H9 (cell line): ENCODE measurements around the gene STX16. TPM values are rescaled to one million over a fixed set of nuclear protein-coding genes. Genes with fewer than 3 reads are reported as not detected.

Source experiments
- DNase-seq: peaks from one replicate; pipeline ENCODE4 v3.0.0-alpha.2; 2017
- H2AFZ ChIP-seq: one replicate; pipeline ENCODE4 v1.6.1; 2013; ENCODE audit warnings: mild to moderate bottlenecking, low read length, control low read depth, moderate library complexity
- H2AK5ac ChIP-seq: 2 replicates; pipeline ENCODE4 v1.6.1; 2013; ENCODE audit warnings: low read length, control low read depth, mixed read lengths; ENCODE audit not compliant: insufficient read length
- H2BK120ac ChIP-seq: one replicate; pipeline ENCODE4 v1.6.1; 2013; ENCODE audit warnings: low read depth, mild to moderate bottlenecking, low read length, control low read depth, inconsistent platforms; ENCODE audit not compliant: poor library complexity, severe bottlenecking
- H2BK12ac ChIP-seq: 2 replicates; pipeline ENCODE4 v1.6.1; 2013; ENCODE audit warnings: low read length, control low read depth, mixed read lengths, low read depth; ENCODE audit not compliant: insufficient read length
- H2BK15ac ChIP-seq: 2 replicates; pipeline ENCODE4 v1.6.1; 2013; ENCODE audit warnings: low read depth, low read length, control low read depth
- H2BK20ac ChIP-seq: one replicate; pipeline ENCODE4 v1.6.1; 2013; ENCODE audit warnings: low read depth, mild to moderate bottlenecking, low read length, control low read depth, inconsistent platforms; ENCODE audit not compliant: poor library complexity, severe bottlenecking
- H2BK5ac ChIP-seq: 2 replicates; pipeline ENCODE4 v1.6.1; 2013; ENCODE audit warnings: low read length, control low read depth, mixed read lengths; ENCODE audit not compliant: insufficient read length
- H3K14ac ChIP-seq: 2 replicates; pipeline ENCODE4 v1.6.1; 2013; ENCODE audit warnings: low read length, control low read depth; ENCODE audit not compliant: insufficient read depth
- H3K18ac ChIP-seq: 2 replicates; pipeline ENCODE4 v1.6.1; 2013; ENCODE audit warnings: low read depth, mild to moderate bottlenecking, mixed read lengths, low read length, control low read depth; ENCODE audit not compliant: insufficient read length
- H3K23ac ChIP-seq: 2 replicates; pipeline ENCODE4 v1.6.1; 2013; ENCODE audit warnings: low read length, control low read depth, mixed read lengths, low read depth; ENCODE audit not compliant: insufficient read length
- H3K23me2 ChIP-seq: 2 replicates; pipeline ENCODE4 v1.6.1; 2013; ENCODE audit warnings: low read depth, mild to moderate bottlenecking, mixed read lengths, low read length, control low read depth; ENCODE audit not compliant: insufficient read length, poor library complexity, severe bottlenecking
- H3K27ac ChIP-seq: 2 replicates; pipeline ENCODE4 v1.5.1; 2013; ENCODE audit warnings: low read length, control low read depth, mixed read lengths, low read depth; ENCODE audit not compliant: insufficient read length
- H3K27me3 ChIP-seq: 2 replicates; pipeline ENCODE4 v1.6.1; 2013; ENCODE audit warnings: low read length, control low read depth, inconsistent platforms; ENCODE audit not compliant: insufficient read depth
- H3K4ac ChIP-seq: 2 replicates; pipeline ENCODE4 v1.6.1; 2013; ENCODE audit warnings: low read depth, mild to moderate bottlenecking, control low read depth, inconsistent platforms, low read length, moderate library complexity
- H3K4me1 ChIP-seq: 2 replicates; pipeline ENCODE4 v1.6.1; 2013; ENCODE audit warnings: low read length, control low read depth, inconsistent platforms; ENCODE audit not compliant: insufficient read depth
- H3K4me2 ChIP-seq: 2 replicates; pipeline ENCODE4 v1.6.1; 2013; ENCODE audit warnings: low read length, control low read depth, mixed read lengths; ENCODE audit not compliant: insufficient read length, insufficient read depth
- H3K56ac ChIP-seq: 2 replicates; pipeline ENCODE4 v1.6.1; 2013; ENCODE audit warnings: low read depth, mild to moderate bottlenecking, mixed read lengths, low read length, control low read depth; ENCODE audit not compliant: insufficient read length
- H3K79me1 ChIP-seq: 2 replicates; pipeline ENCODE4 v1.6.1; 2013; ENCODE audit warnings: low read depth, mild to moderate bottlenecking, moderate library complexity, low read length, control low read depth, inconsistent platforms; ENCODE audit not compliant: insufficient read depth, poor library complexity, severe bottlenecking
- H3K79me2 ChIP-seq: 2 replicates; pipeline ENCODE4 v1.6.1; 2013; ENCODE audit warnings: low read length, control low read depth, inconsistent platforms; ENCODE audit not compliant: insufficient read depth
- H3K9ac ChIP-seq: 2 replicates; pipeline ENCODE4 v1.6.1; 2013; ENCODE audit warnings: low read length, control low read depth, mixed read lengths; ENCODE audit not compliant: insufficient read length; ENCODE audit errors: extremely low read depth
- H3K9me3 ChIP-seq: one replicate; pipeline ENCODE4 v1.6.1; 2013; ENCODE audit warnings: low read depth, low read length, inconsistent platforms; ENCODE audit not compliant: control insufficient read depth
- H3T11ph ChIP-seq: one replicate; pipeline ENCODE4 v1.6.1; 2013; ENCODE audit warnings: mild to moderate bottlenecking, low read length, control low read depth, inconsistent platforms
- H4K20me1 ChIP-seq: one replicate; pipeline ENCODE4 v1.6.1; 2013; ENCODE audit not compliant: control insufficient read depth, insufficient read length, insufficient read depth
- H4K5ac ChIP-seq: 2 replicates; pipeline ENCODE4 v1.6.1; 2013; ENCODE audit warnings: low read depth, mild to moderate bottlenecking, mixed read lengths, low read length, control low read depth; ENCODE audit not compliant: insufficient read length
- H4K8ac ChIP-seq: replicated peaks from 2 replicates; pipeline ENCODE4 v1.6.1; 2013; ENCODE audit warnings: low read length, control low read depth, mixed read lengths, low read depth; ENCODE audit not compliant: insufficient read length
- H4K91ac ChIP-seq: 2 replicates; pipeline ENCODE4 v1.6.1; 2013; ENCODE audit warnings: low read depth, mild to moderate bottlenecking, moderate library complexity, mixed read lengths, low read length, control low read depth; ENCODE audit not compliant: insufficient read length
- H3K27ac Mint-ChIP-seq, 3 experiments: 2 replicates in 2 of 3; 3 replicates in 1 of 3; pipeline ENCODE4 v1.8.0; 2020 to 2021; ENCODE audit warnings: mixed read lengths in 3 of 3, mild to moderate bottlenecking in 1 of 3, moderate library complexity in 1 of 3
- H3K27me3 Mint-ChIP-seq: 2 replicates; pipeline ENCODE4 v1.8.0; 2021; ENCODE audit warnings: low read depth, mild to moderate bottlenecking, moderate library complexity, mixed read lengths
- H3K36me3 Mint-ChIP-seq, 3 experiments: 2 replicates in 2 of 3; 3 replicates in 1 of 3; pipeline ENCODE4 v1.8.0; 2020 to 2021; ENCODE audit warnings: low read depth in 3 of 3, mixed read lengths in 3 of 3; ENCODE audit not compliant: insufficient read depth in 1 of 3
- H3K4me1 Mint-ChIP-seq, 2 experiments: 2 replicates each; pipeline ENCODE4 v1.8.0; 2020; ENCODE audit warnings: mixed read lengths in 2 of 2
- H3K4me3 Mint-ChIP-seq, 2 experiments: 2 replicates in 1 of 2; 3 replicates in 1 of 2; pipeline ENCODE4 v1.8.0; 2020 to 2021; ENCODE audit warnings: mild to moderate bottlenecking in 2 of 2, mixed read lengths in 2 of 2, moderate library complexity in 1 of 2
- H3K9me3 Mint-ChIP-seq, 2 experiments: 2 replicates in 1 of 2; 3 replicates in 1 of 2; pipeline ENCODE4 v1.8.0; 2020; ENCODE audit warnings: mild to moderate bottlenecking in 2 of 2, mixed read lengths in 2 of 2, moderate library complexity in 1 of 2
- CTCF ChIP-seq: fragments of 200-600 bp; sonication (generic); conservative IDR thresholded peaks from 3 replicates; pipeline ENCODE4 v1.8.0; 2021; ENCODE audit warnings: antibody characterized with exemption, mild to moderate bottlenecking
- WGBS: extraction: QIAGEN DNeasy Blood & Tissue Kit; methylation state at CpG from one replicate; pipeline ENCODE4 v1.1.7; 2013; ENCODE audit warnings: missing lambda C conversion rate, low lambda C conversion rate, mixed read lengths; ENCODE audit not compliant: insufficient read length; ENCODE audit errors: extremely low coverage; 5-methylcytosine and 5-hydroxymethylcytosine counted together
- total RNA-seq: library from RNA; stranded (reverse); gene quantifications from 2 replicates; pipeline ENCODE4 v1.2.1, GENCODE V29; 2021

Gene STX16
- total RNA-seq, 1 experiment from 2014 or later = 87.8 TPM

GRCh38 chr20:58626051-58626450, 25.0 kb upstream of the STX16 start:
- no CpG with 5 or more reads among the region's 4 CpGs for WGBS
- TF ChIP-seq CTCF = no peak
- Histone ChIP-seq H2AK5ac (no peak overlapping the region), H2BK120ac (no peak overlapping the region), H3K14ac (no peak overlapping the region), H3K4me1 (no peaks in the 10 kb centered on the region), H3K79me1 (no peaks in the 10 kb centered on the region), H3K9me3 (peaks cover 15% of the 10 kb centered on the region), H3K4ac (no peak overlapping the region), H3T11ph (no peak overlapping the region), H3K23ac (no peak overlapping the region), H3K27ac (no peak overlapping the region), H3K56ac (no peak overlapping the region), H4K8ac (no peak overlapping the region), H3K4me2 (no peak overlapping the region), H2BK15ac (no peak overlapping the region), H3K9ac (no peak overlapping the region), H4K5ac (no peak overlapping the region), H2BK5ac (no peak overlapping the region), H2BK20ac (no peak overlapping the region), H2AFZ (no peak overlapping the region), H4K20me1 (no peaks in the 10 kb centered on the region), H3K27me3 (no peaks in the 10 kb centered on the region), H2BK12ac (no peak overlapping the region), H3K18ac (no peak overlapping the region), H3K23me2 (no peaks in the 10 kb centered on the region), H3K79me2 (no peaks in the 10 kb centered on the region), H4K91ac (no peak overlapping the region)
- H3K9me3 Mint-ChIP-seq = peaks cover 4 to 11% of the 10 kb centered on the region in 2 experiments; a peak in 4 of 5 replicates
- H3K4me1 Mint-ChIP-seq = peaks cover 7 to 8% of the 10 kb centered on the region in 2 experiments
- no peak overlapping the region for H3K27ac Mint-ChIP-seq
- H3K36me3 Mint-ChIP-seq = peaks cover 0 to 8% (median 6%) of the 10 kb centered on the region in 3 experiments; a peak in 3 of 7 replicates
- H3K4me3 Mint-ChIP-seq = no peak overlapping the region
- peaks cover 15% of the 10 kb centered on the region for H3K27me3 Mint-ChIP-seq
- no peak for DNase-seq
